Activated CD8-positive, alpha-beta memory T cell treated with anti-CD3 and anti-CD28 coated beads, Interleukin-2, amount 10 ng/mL, durations not matched to agents 7 days and 5 days (primary cell): Measurements from ENCODE around the gene PHLPP1. TPM values are rescaled to one million over a fixed set of nuclear protein-coding genes. Genes with fewer than 3 reads are reported as not detected.

Experiments
- ATAC-seq: fragments of 150-1000 bp; cut with Tn5 transposase; one replicate; pipeline ENCODE4 v1.10.0; 2021; ENCODE audit warnings: moderate library complexity
- CTCF ChIA-PET: fragments of 350-600 bp; sonication (Branson Sonifier 250); formaldehyde crosslinking; loops from one replicate; lab custom pipeline; 2021; ENCODE audit warnings: antibody characterized with exemption; lab: Charles Lee
- DNase-seq: peaks from one replicate; pipeline ENCODE4 v3.0.0-alpha.2; 2020
- H3K27ac Mint-ChIP-seq: one replicate; pipeline ENCODE4 v1.8.0; 2021; ENCODE audit warnings: mild to moderate bottlenecking, mixed read lengths
- H3K27me3 Mint-ChIP-seq: one replicate; pipeline ENCODE4 v1.8.0; 2021; ENCODE audit warnings: mixed read lengths
- H3K36me3 Mint-ChIP-seq: one replicate; pipeline ENCODE4 v1.8.0; 2021; ENCODE audit warnings: mild to moderate bottlenecking, mixed read lengths
- H3K4me1 Mint-ChIP-seq: one replicate; pipeline ENCODE4 v1.8.0; 2021; ENCODE audit warnings: mixed read lengths
- H3K4me3 Mint-ChIP-seq: one replicate; pipeline ENCODE4 v1.8.0; 2021; ENCODE audit warnings: mild to moderate bottlenecking, moderate library complexity, mixed read lengths
- H3K9me3 Mint-ChIP-seq: one replicate; pipeline ENCODE4 v1.8.0; 2022; ENCODE audit warnings: low read depth, mixed read lengths
- total RNA-seq, 2 experiments: library from RNA; stranded (reverse); gene quantifications; one replicate each; pipeline ENCODE4 v1.2.3, GENCODE V29; 2021

PHLPP1 gene
- total RNA-seq, 2 experiments from 2014 or later, result 9.8 to 18.3 TPM

DNA sequence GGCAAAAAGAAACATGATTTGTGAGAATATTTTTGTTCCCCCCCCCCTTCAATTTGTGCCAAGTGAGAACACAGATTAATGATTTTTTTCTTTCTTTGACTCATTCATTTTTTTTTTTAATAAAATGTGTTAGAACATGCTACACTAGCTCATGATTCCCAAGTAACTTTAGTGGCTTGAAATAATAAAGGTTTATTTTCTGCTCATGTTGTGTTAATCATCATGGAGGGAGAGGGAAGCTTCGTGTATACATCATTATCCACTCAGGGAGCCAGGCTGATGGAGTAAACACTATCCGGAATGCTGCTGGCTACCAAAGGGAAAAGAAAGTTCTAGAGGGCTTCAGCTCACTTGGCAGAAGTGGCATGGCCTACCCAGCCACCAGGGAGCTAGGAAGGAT, 40.6 kb downstream of the PHLPP1 start:
- Mint-ChIP-seq H3K4me3 (no peak overlapping the region), H3K27me3 (no peaks in the 10 kb centered on the region), H3K27ac (no peak overlapping the region), H3K4me1 (peaks cover 7% of the 10 kb centered on the region), H3K36me3 (peaks cover 12% of the 10 kb centered on the region), H3K9me3 (no peaks in the 10 kb centered on the region)
- ATAC-seq (no peak), DNase-seq (no peak)
- CTCF ChIA-PET, result interaction anchor here (0.6 kb wide), 1 partner anchor 281 kb away, joined by 3 read pairs; no protein-coding TSS in a partner anchor

DNA sequence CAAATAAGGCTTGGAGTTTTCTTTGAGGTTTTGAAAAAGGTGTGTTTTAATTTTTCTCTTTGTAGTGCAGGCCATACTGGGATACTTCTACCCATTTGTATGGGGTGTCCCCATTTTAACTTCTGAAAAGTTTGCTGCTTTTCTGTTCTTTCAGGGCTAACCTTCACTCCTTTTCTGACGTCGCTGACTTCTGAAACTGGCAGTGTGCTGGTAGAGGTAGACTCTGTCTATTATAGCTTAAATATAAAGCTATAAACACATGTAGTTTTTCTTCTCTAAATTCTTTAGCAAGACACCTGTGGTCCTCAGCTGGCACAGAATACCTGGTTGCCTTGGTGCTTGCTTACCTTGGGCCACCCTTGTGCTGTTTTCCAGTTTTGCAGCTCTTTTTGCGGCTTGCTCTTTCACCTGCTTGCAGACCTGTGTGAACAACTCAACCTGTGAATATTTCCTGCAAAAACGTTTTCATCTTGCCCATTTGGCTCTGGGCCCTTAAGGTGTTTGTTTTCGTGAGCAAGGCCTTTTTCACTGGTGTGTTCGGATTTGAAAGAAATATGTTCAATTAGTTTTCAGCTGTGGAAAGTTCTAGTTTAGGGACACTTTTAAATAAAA, 42.2 kb downstream of the PHLPP1 start:
- Mint-ChIP-seq H3K27me3 (no peaks in the 10 kb centered on the region), H3K4me3 (no peak overlapping the region), H3K4me1 (no peaks in the 10 kb centered on the region), H3K9me3 (no peaks in the 10 kb centered on the region), H3K27ac (no peak overlapping the region), H3K36me3 (peaks cover 12% of the 10 kb centered on the region)
- ATAC-seq, result no peak
- DNase-seq, result no peak
- CTCF ChIA-PET, result interaction anchor here (1.1 kb wide), 1 partner anchor 225 kb away, joined by 3 read pairs; no protein-coding TSS in a partner anchor

GRCh38 chr18:62758591-62758990, 43.2 kb downstream of the PHLPP1 start:
- Mint-ChIP-seq H3K36me3 (peaks cover 14% of the 10 kb centered on the region), H3K27me3 (no peaks in the 10 kb centered on the region), H3K27ac (no peak overlapping the region), H3K9me3 (no peaks in the 10 kb centered on the region), H3K4me1 (peaks cover 5% of the 10 kb centered on the region), H3K4me3 (no peak overlapping the region)
- DNase-seq (no peak), ATAC-seq (no peak)
- CTCF ChIA-PET, result interaction anchor here (1.1 kb wide), 1 partner anchor 224 kb away, joined by 3 read pairs; no protein-coding TSS in a partner anchor

- CTCF ChIA-PET, result no interaction called here
- Mint-ChIP-seq H3K27me3 (no peaks in the 10 kb centered on the region), H3K27ac (no peak overlapping the region), H3K9me3 (no peaks in the 10 kb centered on the region), H3K36me3 (peaks cover 13% of the 10 kb centered on the region), H3K4me1 (peaks cover 5% of the 10 kb centered on the region), H3K4me3 (no peak overlapping the region)
- no peak for ATAC-seq
- no peak for DNase-seq
Measured at GRCh38 chr18:62759704-62760402, 44.5 kb downstream of the PHLPP1 start.

- Mint-ChIP-seq H3K4me1 (peaks cover 5% of the 10 kb centered on the region), H3K27me3 (no peaks in the 10 kb centered on the region), H3K36me3 (peaks cover 9% of the 10 kb centered on the region), H3K9me3 (no peaks in the 10 kb centered on the region), H3K4me3 (no peak overlapping the region), H3K27ac (no peak overlapping the region)
- ATAC-seq (no peak), DNase-seq (no peak)
- CTCF ChIA-PET, result no interaction called here
Measured at GRCh38 chr18:62760403-62760734, 45.0 kb downstream of the PHLPP1 start.

- H3K36me3 Mint-ChIP-seq, result peaks cover 4% of the 10 kb centered on the region
- CTCF ChIA-PET, result no interaction called here
- no peak overlapping the region for H3K4me3 Mint-ChIP-seq
- ATAC-seq, result no peak
- peaks cover 18% of the 10 kb centered on the region for H3K4me1 Mint-ChIP-seq
- H3K27me3 Mint-ChIP-seq, result no peaks in the 10 kb centered on the region
- H3K9me3 Mint-ChIP-seq, result no peaks in the 10 kb centered on the region
- no peak for DNase-seq
- H3K27ac Mint-ChIP-seq, result no peak overlapping the region
Measured at GRCh38 chr18:62763101-62763521, 47.8 kb downstream of the PHLPP1 start.

GRCh38 chr18:62766266-62766665, 50.9 kb downstream of the PHLPP1 start:
- no peaks in the 10 kb centered on the region for H3K27me3 Mint-ChIP-seq
- H3K36me3 Mint-ChIP-seq, result peaks cover 7% of the 10 kb centered on the region
- H3K27ac Mint-ChIP-seq, result no peak overlapping the region
- H3K4me1 Mint-ChIP-seq, result peaks cover 31% of the 10 kb centered on the region
- H3K4me3 Mint-ChIP-seq, result no peak overlapping the region
- CTCF ChIA-PET, result interaction anchor here (0.8 to 2.9 kb wide), 3 partner anchors 9 to 103 kb away, joined by 3 to 8 read pairs (median 3); no protein-coding TSS in a partner anchor
- DNase-seq (no peak), ATAC-seq (no peak)
- H3K9me3 Mint-ChIP-seq, result no peaks in the 10 kb centered on the region

- Mint-ChIP-seq H3K36me3 (peaks cover 11% of the 10 kb centered on the region), H3K4me3 (no peak overlapping the region), H3K27me3 (no peaks in the 10 kb centered on the region), H3K27ac (peak overlapping the region; percentile 68), H3K4me1 (peaks cover 42% of the 10 kb centered on the region), H3K9me3 (no peaks in the 10 kb centered on the region)
- no peak for DNase-seq
- CTCF ChIA-PET, result interaction anchor here (2.9 kb wide), 1 partner anchor 16 kb away, joined by 8 read pairs; no protein-coding TSS in a partner anchor
- peak; percentile 59 for ATAC-seq
Measured at GRCh38 chr18:62767321-62767720, 52.0 kb downstream of the PHLPP1 start.

DNA sequence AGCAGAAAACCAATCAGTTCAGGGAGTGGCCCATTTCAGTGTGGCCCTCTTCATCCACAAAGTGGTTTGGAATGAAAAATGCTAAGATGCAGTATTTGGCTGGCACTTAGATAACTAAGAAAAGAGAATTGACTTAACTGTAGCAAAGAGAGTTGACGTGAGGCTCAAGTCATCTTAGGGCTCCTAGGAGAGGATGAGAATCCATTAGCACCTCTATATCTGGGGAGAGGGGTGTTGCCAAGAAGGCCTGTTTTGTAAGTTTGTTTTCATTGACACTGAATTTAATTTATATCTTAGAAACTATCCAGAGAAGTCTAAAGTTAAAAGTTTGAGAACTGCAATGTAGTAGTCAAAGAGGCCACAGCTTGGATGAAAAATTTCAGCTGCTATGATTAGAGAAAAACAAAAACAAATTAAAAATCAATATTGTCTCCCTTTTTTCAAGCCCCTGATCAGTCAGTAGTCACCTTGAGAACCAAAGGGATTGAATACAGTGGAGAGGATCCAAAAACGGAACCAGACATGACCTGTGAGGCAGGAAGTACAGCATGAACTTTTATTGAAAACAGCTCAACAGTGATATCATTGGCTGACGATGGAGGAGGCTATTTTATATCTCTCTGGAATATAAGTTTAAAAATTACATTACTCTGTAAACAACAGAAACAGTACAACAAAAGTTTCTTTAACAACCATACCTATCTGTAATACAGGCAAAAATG, 52.7 kb downstream of the PHLPP1 start:
- no peaks in the 10 kb centered on the region for H3K27me3 Mint-ChIP-seq
- peaks cover 41% of the 10 kb centered on the region for H3K4me1 Mint-ChIP-seq
- CTCF ChIA-PET, result interaction anchor here (0.7 to 2.9 kb wide), 2 partner anchors 16 to 180 kb away, joined by 3 to 8 read pairs; no protein-coding TSS in a partner anchor
- ATAC-seq (no peak), DNase-seq (no peak)
- peak overlapping the region; percentile 68 for H3K27ac Mint-ChIP-seq
- H3K4me3 Mint-ChIP-seq, result no peak overlapping the region
- H3K36me3 Mint-ChIP-seq, result peaks cover 14% of the 10 kb centered on the region
- H3K9me3 Mint-ChIP-seq, result no peaks in the 10 kb centered on the region

- H3K4me1 Mint-ChIP-seq, result peaks cover 40% of the 10 kb centered on the region
- no peaks in the 10 kb centered on the region for H3K9me3 Mint-ChIP-seq
- no peak overlapping the region for H3K27ac Mint-ChIP-seq
- H3K36me3 Mint-ChIP-seq, result peaks cover 14% of the 10 kb centered on the region
- CTCF ChIA-PET, result interaction anchor here (0.7 kb wide), 1 partner anchor 179 kb away, joined by 3 read pairs; no protein-coding TSS in a partner anchor
- ATAC-seq (no peak), DNase-seq (no peak)
- no peak overlapping the region for H3K4me3 Mint-ChIP-seq
- H3K27me3 Mint-ChIP-seq, result no peaks in the 10 kb centered on the region
Measured at GRCh38 chr18:62768558-62768943, 53.2 kb downstream of the PHLPP1 start.

GRCh38 chr18:62769216-62769615, 53.9 kb downstream of the PHLPP1 start:
- DNase-seq (no peak), ATAC-seq (no peak)
- Mint-ChIP-seq H3K27me3 (no peaks in the 10 kb centered on the region), H3K36me3 (peaks cover 16% of the 10 kb centered on the region), H3K27ac (no peak overlapping the region), H3K4me1 (peaks cover 45% of the 10 kb centered on the region), H3K9me3 (no peaks in the 10 kb centered on the region), H3K4me3 (no peak overlapping the region)
- CTCF ChIA-PET, result no interaction called here

- Mint-ChIP-seq H3K9me3 (no peaks in the 10 kb centered on the region), H3K27me3 (no peaks in the 10 kb centered on the region), H3K27ac (peak overlapping the region; percentile 79), H3K4me3 (peak overlapping the region; percentile 6), H3K4me1 (peaks cover 52% of the 10 kb centered on the region), H3K36me3 (peaks cover 23% of the 10 kb centered on the region)
- peak; percentile 89 for ATAC-seq
- CTCF ChIA-PET, result interaction anchor here (0.8 kb wide), 1 partner anchor 25 kb away, joined by 3 read pairs; no protein-coding TSS in a partner anchor
- DNase-seq, result no peak
Measured at GRCh38 chr18:62771494-62772270, 56.3 kb downstream of the PHLPP1 start.
